Measurements from ENCODE around the gene COX19. TPM values are rescaled to one million over a fixed set of nuclear protein-coding genes. Genes with fewer than 3 reads are reported as not detected.
A peak's percentile ranks its signal among the peaks of the same experiment; 100 is the strongest.

The COX19 gene
- total RNA-seq, 1 donor from 2014 or later, result 20.3 TPM

DNA sequence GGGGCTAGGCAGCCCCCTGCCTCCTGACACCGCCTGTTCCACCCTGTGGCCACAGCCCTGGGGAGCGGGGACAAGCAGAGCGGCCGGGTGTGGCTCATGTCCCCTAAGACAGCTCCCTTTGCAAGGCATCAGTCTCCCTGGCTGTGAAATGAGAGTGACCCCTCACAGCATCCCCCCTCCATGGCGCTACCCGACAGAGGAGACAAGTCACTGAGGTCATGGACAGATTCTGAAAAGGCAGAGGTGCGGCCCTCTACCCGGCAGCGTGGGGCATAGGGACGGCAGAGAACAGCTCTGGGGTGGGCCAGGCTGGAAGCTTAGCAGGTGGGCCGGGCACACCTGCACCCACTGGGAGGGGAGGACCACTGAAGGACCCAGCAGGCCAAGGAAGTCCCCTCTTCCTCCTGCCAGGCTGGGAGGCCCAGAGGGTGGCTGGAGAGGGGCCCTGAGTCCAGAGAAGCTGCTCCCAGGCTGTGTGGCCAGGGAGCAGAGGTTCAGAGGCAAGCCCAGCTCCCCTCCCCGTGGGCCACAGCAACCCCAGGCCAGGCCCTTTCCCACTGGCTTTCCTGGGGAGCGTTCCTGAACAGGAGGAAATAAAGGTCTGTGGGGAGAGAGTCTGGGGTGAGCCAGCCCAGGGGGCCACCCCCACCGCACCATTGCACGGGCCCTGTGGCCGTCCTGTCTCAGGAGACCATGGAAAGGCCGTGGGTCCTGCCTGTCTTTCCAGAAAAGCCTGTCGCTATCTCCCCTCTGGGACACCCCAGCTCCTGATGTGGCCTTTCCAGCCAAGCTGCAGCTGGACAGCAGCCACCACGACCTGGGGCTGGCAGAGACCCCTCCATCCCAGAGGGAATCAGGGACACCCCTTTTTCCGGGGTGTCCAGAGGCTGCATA is 22.6 kb downstream of the COX19 start:
- Mint-ChIP-seq H3K27ac (no peak overlapping the region), H3K4me3 (ENCODE audit: low read depth) (peak overlapping the region; percentile 41), H3K36me3 (ENCODE audit: insufficient read depth) (no peaks in the 10 kb centered on the region), H3K4me1 (ENCODE audit: low read depth) (no peaks in the 10 kb centered on the region), H3K27me3 (peaks cover 12% of the 10 kb centered on the region), H3K9me3 (ENCODE audit: low read depth) (no peaks in the 10 kb centered on the region)
- TF ChIP-seq, protein P1, sequence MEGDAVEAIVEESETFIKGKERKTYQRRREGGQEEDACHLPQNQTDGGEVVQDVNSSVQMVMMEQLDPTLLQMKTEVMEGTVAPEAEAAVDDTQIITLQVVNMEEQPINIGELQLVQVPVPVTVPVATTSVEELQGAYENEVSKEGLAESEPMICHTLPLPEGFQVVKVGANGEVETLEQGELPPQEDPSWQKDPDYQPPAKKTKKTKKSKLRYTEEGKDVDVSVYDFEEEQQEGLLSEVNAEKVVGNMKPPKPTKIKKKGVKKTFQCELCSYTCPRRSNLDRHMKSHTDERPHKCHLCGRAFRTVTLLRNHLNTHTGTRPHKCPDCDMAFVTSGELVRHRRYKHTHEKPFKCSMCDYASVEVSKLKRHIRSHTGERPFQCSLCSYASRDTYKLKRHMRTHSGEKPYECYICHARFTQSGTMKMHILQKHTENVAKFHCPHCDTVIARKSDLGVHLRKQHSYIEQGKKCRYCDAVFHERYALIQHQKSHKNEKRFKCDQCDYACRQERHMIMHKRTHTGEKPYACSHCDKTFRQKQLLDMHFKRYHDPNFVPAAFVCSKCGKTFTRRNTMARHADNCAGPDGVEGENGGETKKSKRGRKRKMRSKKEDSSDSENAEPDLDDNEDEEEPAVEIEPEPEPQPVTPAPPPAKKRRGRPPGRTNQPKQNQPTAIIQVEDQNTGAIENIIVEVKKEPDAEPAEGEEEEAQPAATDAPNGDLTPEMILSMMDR (IDR thresholded peaks at IDR 0.05; ENCODE audit: unreplicated experiment), result no peak
- no peak for DNase-seq (ENCODE audit: low spot score, unreplicated experiment)

DNA sequence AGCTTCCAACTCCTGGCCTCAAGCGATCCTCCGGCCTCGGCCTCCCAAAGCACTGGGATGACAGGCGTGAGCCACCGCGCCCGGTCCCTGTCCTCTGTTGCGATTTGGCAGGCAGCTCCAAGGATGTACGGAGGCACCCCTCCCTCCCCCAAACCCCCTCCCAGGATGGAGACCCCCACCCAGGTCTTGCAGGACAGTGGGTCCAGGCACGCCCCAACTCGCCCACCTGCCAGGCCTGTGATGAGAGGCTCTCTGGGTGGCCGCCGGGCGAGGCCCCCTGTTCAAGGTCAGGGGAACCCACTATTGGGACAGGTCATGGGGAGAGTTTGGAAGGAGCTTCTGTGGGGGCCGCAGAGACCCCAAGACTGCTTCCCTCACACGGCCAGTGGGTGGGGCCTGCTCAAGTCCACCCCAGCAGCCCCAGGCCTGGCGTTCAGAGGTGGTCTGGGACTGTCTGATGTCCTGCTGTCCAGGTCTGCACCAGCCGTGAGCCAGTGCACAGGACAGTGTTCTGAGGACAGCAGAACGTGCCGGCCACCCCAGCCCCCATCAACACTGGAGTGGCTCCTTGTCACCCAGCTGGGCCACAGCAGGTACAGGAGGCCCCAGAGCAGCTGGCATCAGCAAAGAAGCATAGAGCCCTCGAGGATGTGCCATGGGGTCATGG is 23.3 kb downstream of the COX19 start:
- H3K27ac Mint-ChIP-seq, result no peak overlapping the region

DNA sequence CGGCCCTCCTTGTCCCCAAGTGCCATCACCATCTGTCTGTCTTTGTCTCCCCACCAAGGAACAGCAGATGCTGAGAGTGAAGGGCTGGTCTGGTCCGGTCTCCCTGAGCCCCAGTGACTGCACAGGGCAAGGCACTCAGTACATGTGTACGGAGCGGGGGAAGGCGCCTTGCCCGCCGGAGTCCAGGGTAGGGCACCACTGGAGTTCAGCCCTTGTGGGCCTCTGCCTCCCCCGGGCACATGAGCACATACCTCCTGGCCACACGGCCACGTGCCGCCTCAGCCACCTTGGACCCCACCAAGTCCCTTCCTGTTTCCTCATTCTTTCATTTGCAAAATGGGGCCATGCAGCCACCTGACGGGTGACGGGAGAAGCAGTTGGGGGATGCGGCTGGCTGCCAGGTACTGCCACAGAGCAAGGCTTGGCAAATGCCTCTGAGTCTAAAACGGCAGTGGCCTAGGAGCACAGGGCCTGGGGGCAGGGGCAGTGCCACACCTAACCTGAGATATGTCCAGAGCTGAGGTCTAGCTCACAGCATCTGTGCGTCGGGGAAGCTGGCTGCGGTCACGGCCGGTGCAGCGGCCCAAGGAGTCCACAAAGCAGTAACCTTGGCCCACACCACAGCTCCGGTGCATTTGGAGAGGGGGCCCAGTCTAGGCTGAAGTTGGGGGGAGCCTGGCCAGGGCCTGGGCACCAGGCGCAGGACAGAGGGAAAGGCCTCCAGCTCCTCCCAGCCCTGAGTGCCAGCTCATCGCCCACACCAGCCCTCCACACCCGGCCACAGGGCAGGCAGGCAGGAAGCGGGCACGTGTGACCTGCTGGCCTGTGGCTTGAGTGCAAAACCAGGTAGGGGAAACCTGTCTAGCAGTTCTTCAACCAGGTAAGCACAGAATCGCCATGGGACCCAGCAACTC is 26.1 kb downstream of the COX19 start:
- H3K4me3 Mint-ChIP-seq (ENCODE audit: low read depth), result no peak overlapping the region
- H3K4me1 Mint-ChIP-seq (ENCODE audit: low read depth), result no peaks in the 10 kb centered on the region
- TF ChIP-seq, protein P1 (IDR thresholded peaks at IDR 0.05; ENCODE audit: unreplicated experiment), result no peak
- H3K27ac Mint-ChIP-seq, result peak overlapping the region; percentile 22
- no peaks in the 10 kb centered on the region for H3K9me3 Mint-ChIP-seq (ENCODE audit: low read depth)
- no peak for DNase-seq (ENCODE audit: low spot score, unreplicated experiment)
- no peaks in the 10 kb centered on the region for H3K36me3 Mint-ChIP-seq (ENCODE audit: insufficient read depth)
- peaks cover 3% of the 10 kb centered on the region for H3K27me3 Mint-ChIP-seq

More for the DNA sequence above, 23.3 kb downstream of the COX19 start:
- DNase-seq (ENCODE audit: low spot score, unreplicated experiment), result no peak
- peaks cover 12% of the 10 kb centered on the region for H3K27me3 Mint-ChIP-seq
- no peak overlapping the region for H3K4me3 Mint-ChIP-seq (ENCODE audit: low read depth)
- H3K4me1 Mint-ChIP-seq (ENCODE audit: low read depth), result no peaks in the 10 kb centered on the region
- H3K36me3 Mint-ChIP-seq (ENCODE audit: insufficient read depth), result no peaks in the 10 kb centered on the region
- TF ChIP-seq, protein P1 (IDR thresholded peaks at IDR 0.05; ENCODE audit: unreplicated experiment), result no peak
- no peaks in the 10 kb centered on the region for H3K9me3 Mint-ChIP-seq (ENCODE audit: low read depth)

DNA sequence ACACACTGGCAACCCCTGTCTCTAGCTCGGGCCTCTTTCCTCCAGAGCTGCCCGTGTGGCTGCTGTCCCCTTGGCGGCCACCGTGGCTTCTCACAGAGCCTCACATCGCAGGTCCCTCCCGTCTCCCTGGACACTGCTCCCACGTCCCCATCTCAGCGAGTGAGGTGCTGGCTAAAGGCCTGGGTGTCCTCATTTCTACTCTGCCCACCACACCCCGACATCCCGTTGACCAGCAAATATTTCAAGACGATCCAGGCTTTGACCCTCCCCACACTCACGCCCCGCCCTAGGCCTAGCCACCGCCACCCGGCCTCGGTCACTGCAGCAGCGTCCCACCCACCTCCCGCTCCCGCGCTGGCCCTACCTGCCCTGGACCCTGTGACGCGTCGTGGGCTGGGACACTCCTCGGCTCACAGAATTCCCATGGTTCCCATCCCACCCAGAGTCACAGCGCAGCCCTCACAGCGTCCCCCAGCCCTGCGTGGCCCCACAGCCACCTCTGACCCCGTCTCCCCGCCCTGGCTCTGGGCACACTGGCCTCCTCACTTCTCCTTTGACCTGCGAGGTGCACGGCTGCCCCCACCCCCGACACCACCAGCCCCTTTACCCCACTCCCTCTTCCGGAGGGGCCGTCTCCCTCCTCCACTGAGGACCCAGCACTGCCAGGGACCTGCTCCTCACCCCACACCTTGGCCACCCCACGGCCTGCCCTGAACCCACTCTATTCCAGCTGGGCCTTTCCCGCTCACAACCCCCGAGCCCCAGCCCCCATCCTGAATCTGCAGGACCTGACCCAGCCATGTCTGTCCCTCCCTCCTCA is 27.7 kb downstream of the COX19 start:
- Mint-ChIP-seq H3K27ac (peak overlapping the region; percentile 62), H3K4me3 (ENCODE audit: low read depth) (no peak overlapping the region), H3K4me1 (ENCODE audit: low read depth) (no peaks in the 10 kb centered on the region), H3K36me3 (ENCODE audit: insufficient read depth) (no peaks in the 10 kb centered on the region), H3K9me3 (ENCODE audit: low read depth) (no peaks in the 10 kb centered on the region), H3K27me3 (peaks cover 3% of the 10 kb centered on the region)
- no peak for DNase-seq (ENCODE audit: low spot score, unreplicated experiment)
- TF ChIP-seq, protein P1 (IDR thresholded peaks at IDR 0.05; ENCODE audit: unreplicated experiment), result no peak
